Endodermal cell (in vitro differentiated cells): Measurements from ENCODE around the gene F5. TPM values are rescaled to one million over a fixed set of nuclear protein-coding genes. Genes with fewer than 3 reads are reported as not detected.

Experiments
- DNase-seq: peaks from one replicate; pipeline ENCODE4 v3.0.0-alpha.2; 2017
- H3K27ac ChIP-seq: 2 replicates; pipeline ENCODE4 v1.5.1; 2013; ENCODE audit warnings: mild to moderate bottlenecking, low read depth, low read length, moderate library complexity
- H3K27me3 ChIP-seq: 2 replicates; pipeline ENCODE4 v1.6.1; 2013; ENCODE audit warnings: mild to moderate bottlenecking, low read length, moderate library complexity; ENCODE audit not compliant: insufficient read depth, control insufficient read depth, poor library complexity, severe bottlenecking
- H3K36me3 ChIP-seq: 2 replicates; pipeline ENCODE4 v1.7.0; 2013; ENCODE audit warnings: mild to moderate bottlenecking, low read length, moderate library complexity; ENCODE audit not compliant: control insufficient read depth, insufficient read depth
- H3K4me1 ChIP-seq: one replicate; pipeline ENCODE4 v1.7.0; 2013; ENCODE audit warnings: low read length; ENCODE audit not compliant: control insufficient read depth, insufficient read depth
- H3K4me3 ChIP-seq: 2 replicates; pipeline ENCODE4 v1.5.1; 2013; ENCODE audit warnings: mild to moderate bottlenecking, low read length, moderate library complexity
- H3K9ac ChIP-seq: 2 replicates; pipeline ENCODE4 v1.6.1; 2013; ENCODE audit warnings: mild to moderate bottlenecking, low read length, moderate library complexity; ENCODE audit not compliant: poor library complexity, severe bottlenecking; ENCODE audit errors: extremely low read depth
- H3K9me3 ChIP-seq: 2 replicates; pipeline ENCODE4 v1.6.1; 2013; ENCODE audit warnings: mild to moderate bottlenecking, low read length, moderate library complexity; ENCODE audit not compliant: control insufficient read depth
- H3K27ac Mint-ChIP-seq: 2 replicates; pipeline ENCODE4 v1.8.0; 2020; ENCODE audit warnings: mixed read lengths
- H3K27me3 Mint-ChIP-seq: 2 replicates; pipeline ENCODE4 v1.8.0; 2021; ENCODE audit warnings: mild to moderate bottlenecking, mixed read lengths; ENCODE audit not compliant: insufficient read depth
- H3K36me3 Mint-ChIP-seq: 2 replicates; pipeline ENCODE4 v1.8.0; 2020; ENCODE audit warnings: low read depth, mixed read lengths
- H3K4me1 Mint-ChIP-seq: 2 replicates; pipeline ENCODE4 v1.8.0; 2020; ENCODE audit warnings: mixed read lengths
- H3K4me3 Mint-ChIP-seq: 2 replicates; pipeline ENCODE4 v1.8.0; 2020; ENCODE audit warnings: mild to moderate bottlenecking, moderate library complexity, mixed read lengths
- H3K9me3 Mint-ChIP-seq: 2 replicates; pipeline ENCODE4 v1.8.0; 2020; ENCODE audit warnings: mild to moderate bottlenecking, mixed read lengths
- CTCF ChIP-seq: fragments of 200-600 bp; sonication (generic); conservative IDR thresholded peaks from 2 replicates; pipeline ENCODE4 v1.5.0; 2021; ENCODE audit warnings: antibody characterized with exemption, mild to moderate bottlenecking
- WGBS, 2 experiments: methylation state at CpG; one replicate each; pipeline versions ENCODE4 v1.1.5 to v1.1.7; 2013; ENCODE audit warnings: missing lambda C conversion rate in 2 of 2, mixed read lengths in 1 of 2; ENCODE audit not compliant: insufficient coverage in 1 of 2, insufficient read length in 1 of 2; 5-methylcytosine and 5-hydroxymethylcytosine counted together
- total RNA-seq, 2 donors: library from RNA; stranded (reverse); fragmentation: NEBNext Ultra II Directional in 1 of 2; extraction: Animal tissue kit (Norgen Biotek cat#: 25700) in 1 of 2; gene quantifications; 2 replicates in 1 of 2; 3 replicates in 1 of 2; pipeline ENCODE4 v1.2.1, GENCODE V29; 2021

Gene F5
- total RNA-seq, 2 donors from 2014 or later: 0.04 to 0.09 TPM

- H3K4me1 Mint-ChIP-seq: no peaks in the 10 kb centered on the region
- Histone ChIP-seq H3K4me3 (no peak overlapping the region), H3K4me1 (no peaks in the 10 kb centered on the region), H3K27ac (no peak overlapping the region), H3K9ac (no peak overlapping the region), H3K27me3 (peaks cover 14% of the 10 kb centered on the region), H3K36me3 (no peaks in the 10 kb centered on the region), H3K9me3 (no peaks in the 10 kb centered on the region)
- WGBS, 2 experiments: 85 to 91% methylated on average over 1 of the region's 1 CpG
- DNase-seq: no peak
- no peak for TF ChIP-seq CTCF
- no peak overlapping the region for H3K4me3 Mint-ChIP-seq
- H3K27me3 Mint-ChIP-seq: peaks cover 7% of the 10 kb centered on the region
- H3K9me3 Mint-ChIP-seq: no peaks in the 10 kb centered on the region
- H3K27ac Mint-ChIP-seq: no peak overlapping the region
- H3K36me3 Mint-ChIP-seq: no peaks in the 10 kb centered on the region
These were observed 23.8 kb upstream of the F5 start for GRCh38 chr1:169610108-169610507.

- Histone ChIP-seq H3K36me3 (no peaks in the 10 kb centered on the region), H3K9me3 (no peaks in the 10 kb centered on the region), H3K27ac (no peak overlapping the region), H3K4me3 (no peak overlapping the region), H3K4me1 (no peaks in the 10 kb centered on the region), H3K9ac (no peak overlapping the region), H3K27me3 (no peaks in the 10 kb centered on the region)
- Mint-ChIP-seq H3K27ac (no peak overlapping the region), H3K36me3 (no peaks in the 10 kb centered on the region), H3K9me3 (no peaks in the 10 kb centered on the region), H3K27me3 (peaks cover 3% of the 10 kb centered on the region), H3K4me1 (no peaks in the 10 kb centered on the region), H3K4me3 (no peak overlapping the region)
- 86 to 99% methylated on average over 1 to 4 of the region's 4 CpGs for WGBS, 2 experiments
- TF ChIP-seq CTCF: no peak
- DNase-seq: no peak
These were observed 21.9 kb upstream of the F5 start for GRCh38 chr1:169608226-169608625.

- H3K27me3 Mint-ChIP-seq: peaks cover 5% of the 10 kb centered on the region
- H3K36me3 ChIP-seq: no peaks in the 10 kb centered on the region
- no peaks in the 10 kb centered on the region for H3K9me3 Mint-ChIP-seq
- no peaks in the 10 kb centered on the region for H3K4me1 Mint-ChIP-seq
- no peak overlapping the region for H3K27ac ChIP-seq
- no peak overlapping the region for H3K9ac ChIP-seq
- 88% methylated on average over 5 of the region's 5 CpGs; no CpG with 5 or more reads in 1 of the 2 experiments for WGBS, 2 experiments
- no peak for TF ChIP-seq CTCF
- no peak overlapping the region for H3K4me3 ChIP-seq
- H3K27ac Mint-ChIP-seq: no peak overlapping the region
- no peak overlapping the region for H3K4me3 Mint-ChIP-seq
- no peaks in the 10 kb centered on the region for H3K9me3 ChIP-seq
- no peaks in the 10 kb centered on the region for H3K4me1 ChIP-seq
- DNase-seq: no peak
- peaks cover 1% of the 10 kb centered on the region for H3K27me3 ChIP-seq
- no peaks in the 10 kb centered on the region for H3K36me3 Mint-ChIP-seq
These were observed 18.7 kb upstream of the F5 start for GRCh38 chr1:169604781-169605560.
